SK-N-SH (cell line): Measurements from ENCODE around the gene TEAD1. TPM values are rescaled to one million over a fixed set of nuclear protein-coding genes. Genes with fewer than 3 reads are reported as not detected.

Source experiments
- CTCF ChIA-PET: fragments of 300-600, 350-600 bp; formaldehyde crosslinking; extraction: SDS; loops from one replicate; lab custom pipeline; 2021; lab: Yijun Ruan, JAX
- POLR2A ChIA-PET: fragments of 350-600 bp; sonication (Branson Sonifier 250); formaldehyde crosslinking; extraction: SDS; loops from one replicate; lab custom pipeline; 2020; ENCODE audit warnings: antibody characterized with exemption, inconsistent platforms; lab: Yijun Ruan, JAX
- DNase-seq: peaks from one replicate; pipeline ENCODE4 v3.0.0; 2012
- H2AFZ ChIP-seq: fragments of 200-600 bp; sonication (generic); 2 replicates; pipeline ENCODE4 v1.8.1; 2016; ENCODE audit warnings: antibody characterized with exemption, mild to moderate bottlenecking, low read depth
- H3F3A ChIP-seq: fragments of 200-600 bp; sonication (generic); replicated peaks from 2 replicates; pipeline ENCODE3; 2016; ENCODE audit warnings: antibody characterized with exemption, mild to moderate bottlenecking; ENCODE audit not compliant: insufficient read depth
- H3K27ac ChIP-seq, 2 experiments: fragments of 200-500 bp in 1 of 2; fragments of 200-600 bp in 1 of 2; sonication (Bioruptor generic) in 1 of 2; sonication (generic), shearing (Covaris generic) in 1 of 2; 2 replicates each; pipeline versions ENCODE4 v1.5.1 to v1.6.1; 2014 to 2016; ENCODE audit warnings: low read depth in 2 of 2, inconsistent platforms in 1 of 2, low read length in 1 of 2, mild to moderate bottlenecking in 1 of 2, mixed read lengths in 1 of 2
- H3K27me3 ChIP-seq: fragments of 200-600 bp; sonication (generic), shearing (Covaris generic); 2 replicates; pipeline ENCODE4 v1.6.1; 2016; ENCODE audit warnings: mixed run types; ENCODE audit not compliant: insufficient read depth
- H3K36me3 ChIP-seq, 2 experiments: fragments of 200-500 bp in 1 of 2; fragments of 200-600 bp in 1 of 2; sonication (Bioruptor generic) in 1 of 2; sonication (generic) in 1 of 2; replicated peaks in 1 of 2; 2 replicates each; pipeline versions ENCODE3 to v1.5.1; 2014 to 2016; ENCODE audit warnings: low read length in 1 of 2, mild to moderate bottlenecking in 1 of 2; ENCODE audit not compliant: insufficient read depth in 2 of 2, control insufficient read depth in 1 of 2
- H3K4me1 ChIP-seq, 2 experiments: fragments of 200-500 bp in 1 of 2; fragments of 200-600 bp in 1 of 2; sonication (Bioruptor generic) in 1 of 2; sonication (generic), shearing (Covaris generic) in 1 of 2; 2 replicates each; pipeline versions ENCODE4 v1.5.1 to v1.6.1; 2014 to 2016; ENCODE audit warnings: low read depth in 1 of 2, low read length in 1 of 2, mixed run types in 1 of 2; ENCODE audit not compliant: insufficient read depth in 2 of 2, control insufficient read depth in 1 of 2
- H3K4me2 ChIP-seq: fragments of 200-600 bp; sonication (generic), shearing (Covaris generic); 2 replicates; pipeline ENCODE4 v1.6.1; 2017; ENCODE audit warnings: mixed run types
- H3K4me3 ChIP-seq, 2 experiments: fragments of 200-500 bp in 1 of 2; fragments of 200-600 bp in 1 of 2; sonication (Bioruptor generic) in 1 of 2; sonication (generic), shearing (Covaris generic) in 1 of 2; 2 replicates each; pipeline versions ENCODE4 v1.5.1 to v1.8.1; 2014 to 2016; ENCODE audit warnings: low read depth in 2 of 2, inconsistent platforms in 1 of 2, low read length in 1 of 2, mild to moderate bottlenecking in 1 of 2, mixed read lengths in 1 of 2, moderate library complexity in 1 of 2
- H3K79me2 ChIP-seq: fragments of 200-600 bp; sonication (generic); 2 replicates; pipeline ENCODE4 v1.8.1; 2017; ENCODE audit warnings: mild to moderate bottlenecking; ENCODE audit not compliant: insufficient read depth
- H3K9ac ChIP-seq: fragments of 200-600 bp; sonication (generic); 2 replicates; pipeline ENCODE4 v1.6.1; 2017; ENCODE audit warnings: mixed run types
- H3K9me2 ChIP-seq: fragments of 200-600 bp; sonication (generic); 2 replicates; pipeline ENCODE4 v1.6.1; 2017; ENCODE audit warnings: mixed run types
- H3K9me3 ChIP-seq: fragments of 200-600 bp; sonication (generic); 2 replicates; pipeline ENCODE4 v1.6.1; 2017; ENCODE audit warnings: mixed run types, mild to moderate bottlenecking, moderate library complexity
- H4K20me1 ChIP-seq: fragments of 200-600 bp; sonication (generic); 2 replicates; pipeline ENCODE4 v1.6.1; 2017; ENCODE audit warnings: mild to moderate bottlenecking, mixed run types; ENCODE audit not compliant: insufficient read depth
- EP300 ChIP-seq, 2 experiments: IDR thresholded peaks; 2 replicates each; pipeline versions ENCODE4 v1.4.0 to v1.6.1; 2012; ENCODE audit warnings: borderline replicate concordance in 1 of 2, low read depth in 1 of 2, low read length in 1 of 2
- EZH2phosphoT487 ChIP-seq: fragments of 200-600 bp; sonication (generic); IDR thresholded peaks from 2 replicates; pipeline ENCODE4 v1.6.1; 2017; ENCODE audit warnings: low read depth, mixed run types, mild to moderate bottlenecking, antibody characterized with exemption, moderate library complexity, borderline replicate concordance
- FOSL2 ChIP-seq: IDR thresholded peaks from 2 replicates; pipeline ENCODE4 v1.4.0; 2012; ENCODE audit warnings: low read depth, mild to moderate bottlenecking, moderate library complexity, borderline replicate concordance
- FOXM1 ChIP-seq: IDR thresholded peaks from 2 replicates; pipeline ENCODE4 v1.4.0; 2012; ENCODE audit warnings: low read depth, mild to moderate bottlenecking
- JUND ChIP-seq: IDR thresholded peaks from 2 replicates; pipeline ENCODE4 v1.4.0; 2012
- MAX ChIP-seq: IDR thresholded peaks from 2 replicates; pipeline ENCODE4 v1.4.0; 2012; ENCODE audit warnings: low read depth
- MEF2A ChIP-seq: IDR thresholded peaks from 2 replicates; pipeline ENCODE4 v1.4.0; 2012; ENCODE audit warnings: low read depth, borderline replicate concordance
- MXI1 ChIP-seq: IDR thresholded peaks from 2 replicates; pipeline ENCODE4 v1.6.1; 2012; ENCODE audit warnings: mild to moderate bottlenecking, low read depth, low read length, improper control_type of control experiment
- NRF1 ChIP-seq: IDR thresholded peaks from 2 replicates; pipeline ENCODE4 v1.6.1; 2012; ENCODE audit warnings: low read depth, mild to moderate bottlenecking, low read length
- POLR2AphosphoS5 ChIP-seq: IDR thresholded peaks from 2 replicates; pipeline ENCODE4 v1.6.1; 2012; ENCODE audit warnings: low read depth, low read length
- RCOR1 ChIP-seq: fragments of 150-350 bp; IDR thresholded peaks from 2 replicates; pipeline ENCODE4 v1.6.1; 2017; ENCODE audit warnings: antibody characterized with exemption, low read length
- RFX5 ChIP-seq: IDR thresholded peaks from 2 replicates; pipeline ENCODE4 v1.6.1; 2012; ENCODE audit warnings: mild to moderate bottlenecking, improper control_type of control experiment, low read length
- RXRA ChIP-seq: IDR thresholded peaks from 2 replicates; pipeline ENCODE4 v1.4.0; 2012; ENCODE audit warnings: low read depth, mild to moderate bottlenecking, borderline replicate concordance
- SMC3 ChIP-seq: IDR thresholded peaks from 2 replicates; pipeline ENCODE4 v1.6.1; 2012; ENCODE audit warnings: low read depth, low read length, improper control_type of control experiment
- TAF1 ChIP-seq: IDR thresholded peaks from 2 replicates; pipeline ENCODE4 v1.6.1; 2012; ENCODE audit warnings: low read depth, mild to moderate bottlenecking, low read length, moderate library complexity, borderline replicate concordance
- WGBS: methylation state at CpG from one replicate; pipeline ENCODE4 v1.1.6; 2017; ENCODE audit warnings: low lambda C conversion rate; 5-methylcytosine and 5-hydroxymethylcytosine counted together
- polyA plus RNA-seq, 3 experiments: library from polyadenylated mRNA; depleted of rRNA; stranded (reverse); fragments of >200 nt; gene quantifications; 2 replicates each; pipeline ENCODE4 v1.2.3, GENCODE V29; 2012
- TF ChIP-seq, protein P1 (sequence below): IDR thresholded peaks from 2 replicates; pipeline ENCODE4; 2012
- TF ChIP-seq, protein P2 (sequence below): IDR thresholded peaks from 2 replicates; pipeline ENCODE4 v1.4.0; 2012; ENCODE audit warnings: low read depth, borderline replicate concordance
- TF ChIP-seq, protein P3 (sequence below): fragments of 200-600 bp; sonication (generic); IDR thresholded peaks from 2 replicates; pipeline ENCODE4 v1.6.1; 2017; ENCODE audit warnings: antibody characterized with exemption, mild to moderate bottlenecking, moderate library complexity

The TEAD1 gene
- polyA plus RNA-seq, 1 of the 3 experiments (the other 2 are of a cell fraction): 31.2 TPM

GRCh38 chr11:12868315-12869073 is 194.3 kb downstream of the TEAD1 start:
- Histone ChIP-seq H3K9me2 (no peaks in the 10 kb centered on the region), H3K79me2 (peaks cover 52% of the 10 kb centered on the region), H2AFZ (no peak overlapping the region), H3K27ac (peak overlapping the region in 1 of 2 experiments; percentile 40; a peak in 1 of 4 replicates), H3K9me3 (no peaks in the 10 kb centered on the region), H3K9ac (no peak overlapping the region), H3F3A (peaks cover 9% of the 10 kb centered on the region), H4K20me1 (0 out of 2 replicates have a peak, but pooled peaks cover 8% of the 10 kb centered on the region), H3K4me1 (peaks cover 37 to 52% of the 10 kb centered on the region in 2 experiments), H3K4me2 (no peak overlapping the region), H3K36me3 (peaks cover 31 to 32% of the 10 kb centered on the region in 2 experiments), H3K27me3 (no peaks in the 10 kb centered on the region), H3K4me3 (no peak overlapping the region)
- WGBS: 77% methylated on average over 3 of the region's 3 CpGs
- ChIA-PET CTCF (interaction anchor here (1.4 to 1.7 kb wide), 2 partner anchors 11 to 25 kb away, joined by 3 to 5 read pairs; no protein-coding TSS in a partner anchor), POLR2A (no interaction called here)
- TF ChIP-seq, protein P1, sequence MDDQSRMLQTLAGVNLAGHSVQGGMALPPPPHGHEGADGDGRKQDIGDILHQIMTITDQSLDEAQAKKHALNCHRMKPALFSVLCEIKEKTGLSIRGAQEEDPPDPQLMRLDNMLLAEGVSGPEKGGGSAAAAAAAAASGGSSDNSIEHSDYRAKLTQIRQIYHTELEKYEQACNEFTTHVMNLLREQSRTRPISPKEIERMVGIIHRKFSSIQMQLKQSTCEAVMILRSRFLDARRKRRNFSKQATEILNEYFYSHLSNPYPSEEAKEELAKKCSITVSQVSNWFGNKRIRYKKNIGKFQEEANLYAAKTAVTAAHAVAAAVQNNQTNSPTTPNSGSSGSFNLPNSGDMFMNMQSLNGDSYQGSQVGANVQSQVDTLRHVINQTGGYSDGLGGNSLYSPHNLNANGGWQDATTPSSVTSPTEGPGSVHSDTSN: 0 out of 2 replicates have a peak, but pooled peaks have one; percentile 24
- TF ChIP-seq, protein P2, sequence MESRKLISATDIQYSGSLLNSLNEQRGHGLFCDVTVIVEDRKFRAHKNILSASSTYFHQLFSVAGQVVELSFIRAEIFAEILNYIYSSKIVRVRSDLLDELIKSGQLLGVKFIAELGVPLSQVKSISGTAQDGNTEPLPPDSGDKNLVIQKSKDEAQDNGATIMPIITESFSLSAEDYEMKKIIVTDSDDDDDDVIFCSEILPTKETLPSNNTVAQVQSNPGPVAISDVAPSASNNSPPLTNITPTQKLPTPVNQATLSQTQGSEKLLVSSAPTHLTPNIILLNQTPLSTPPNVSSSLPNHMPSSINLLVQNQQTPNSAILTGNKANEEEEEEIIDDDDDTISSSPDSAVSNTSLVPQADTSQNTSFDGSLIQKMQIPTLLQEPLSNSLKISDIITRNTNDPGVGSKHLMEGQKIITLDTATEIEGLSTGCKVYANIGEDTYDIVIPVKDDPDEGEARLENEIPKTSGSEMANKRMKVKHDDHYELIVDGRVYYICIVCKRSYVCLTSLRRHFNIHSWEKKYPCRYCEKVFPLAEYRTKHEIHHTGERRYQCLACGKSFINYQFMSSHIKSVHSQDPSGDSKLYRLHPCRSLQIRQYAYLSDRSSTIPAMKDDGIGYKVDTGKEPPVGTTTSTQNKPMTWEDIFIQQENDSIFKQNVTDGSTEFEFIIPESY: no peak
- no peak for TF ChIP-seq RXRA
- TF ChIP-seq FOXM1: no peak
- TF ChIP-seq POLR2AphosphoS5: no peak
- TF ChIP-seq MEF2A: no peak
- no peak for TF ChIP-seq TAF1
- TF ChIP-seq MAX: no peak
- TF ChIP-seq NRF1: no peak
- TF ChIP-seq MXI1: no peak
- no peak for TF ChIP-seq EZH2phosphoT487
- TF ChIP-seq RCOR1: no peak
- TF ChIP-seq RFX5: no peak
- TF ChIP-seq SMC3: no peak
- TF ChIP-seq, protein P3, sequence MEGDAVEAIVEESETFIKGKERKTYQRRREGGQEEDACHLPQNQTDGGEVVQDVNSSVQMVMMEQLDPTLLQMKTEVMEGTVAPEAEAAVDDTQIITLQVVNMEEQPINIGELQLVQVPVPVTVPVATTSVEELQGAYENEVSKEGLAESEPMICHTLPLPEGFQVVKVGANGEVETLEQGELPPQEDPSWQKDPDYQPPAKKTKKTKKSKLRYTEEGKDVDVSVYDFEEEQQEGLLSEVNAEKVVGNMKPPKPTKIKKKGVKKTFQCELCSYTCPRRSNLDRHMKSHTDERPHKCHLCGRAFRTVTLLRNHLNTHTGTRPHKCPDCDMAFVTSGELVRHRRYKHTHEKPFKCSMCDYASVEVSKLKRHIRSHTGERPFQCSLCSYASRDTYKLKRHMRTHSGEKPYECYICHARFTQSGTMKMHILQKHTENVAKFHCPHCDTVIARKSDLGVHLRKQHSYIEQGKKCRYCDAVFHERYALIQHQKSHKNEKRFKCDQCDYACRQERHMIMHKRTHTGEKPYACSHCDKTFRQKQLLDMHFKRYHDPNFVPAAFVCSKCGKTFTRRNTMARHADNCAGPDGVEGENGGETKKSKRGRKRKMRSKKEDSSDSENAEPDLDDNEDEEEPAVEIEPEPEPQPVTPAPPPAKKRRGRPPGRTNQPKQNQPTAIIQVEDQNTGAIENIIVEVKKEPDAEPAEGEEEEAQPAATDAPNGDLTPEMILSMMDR: peak; percentile 50
- TF ChIP-seq FOSL2: peak; percentile 17; the same call in 1 of the 2 replicates
- TF ChIP-seq EP300 (IDR thresholded peaks at IDR 0.05; ENCODE audit: borderline replicate concordance in 1 of 2, low read depth in 1 of 2, low read length in 1 of 2): no peak
- TF ChIP-seq JUND: no peak; the same call in 1 of the 2 replicates
- no peak for DNase-seq
